ENCODE data around the gene DOCK3.

- TF ChIP-seq KLF5 (IDR thresholded peaks at IDR 0.05; ENCODE audit: partially characterized antibody) (no peak), ATF7 (IDR thresholded peaks at IDR 0.05; ENCODE audit: low read depth) (no peak), HDAC2 (IDR thresholded peaks at IDR 0.05) (no peak), USF2 (IDR thresholded peaks at IDR 0.05; ENCODE audit: borderline replicate concordance, low read depth, low read length) (no peak), CTCF (IDR thresholded peaks at IDR 0.05 in 2 of 3, conservative IDR thresholded peaks at IDR 0.05 in 1 of 3; ENCODE audit: control insufficient read depth in 2 of 3, extremely low read depth in 1 of 3, insufficient read depth in 1 of 3, low read depth in 3 of 3, low read length in 3 of 3) (no peak), SIX5 (IDR thresholded peaks at IDR 0.05; ENCODE audit: low read depth, low read length, severe bottlenecking) (no peak), BHLHE40 (IDR thresholded peaks at IDR 0.05; ENCODE audit: borderline replicate concordance in 1 of 2, low read depth in 2 of 2, low read length in 1 of 2) (no peak), ZBTB4 (CRISPR knock-in tag; IDR thresholded peaks at IDR 0.05) (no peak), ESRRA (IDR thresholded peaks at IDR 0.05; ENCODE audit: low read length) (no peak), EZH2 (IDR thresholded peaks at IDR 0.05; ENCODE audit: borderline replicate concordance, control insufficient read depth, low read depth, low read length) (no peak), SMARCA5 (IDR thresholded peaks at IDR 0.05) (no peak)
Observed at GRCh38 chr3:51304230-51304629, 629.5 kb downstream of the DOCK3 start.
